ENCODE data around the gene RHBDF1. TPM values are rescaled to one million over a fixed set of nuclear protein-coding genes. Genes with fewer than 3 reads are reported as not detected.
"Not testable (repeated sequence)": the region's sequence is repeated elsewhere in the genome, so short reads cannot be mapped to it uniquely, and the experiment has no call there.

Gene RHBDF1
- total and polyA plus RNA-seq, 2 donors from 2014 or later, result 12.0 to 33.1 TPM

- Histone ChIP-seq H3K36me3 (ENCODE audit: control insufficient read depth in 2 of 3, insufficient read depth in 3 of 3, low read length in 3 of 3) (no peaks in the 10 kb centered on the region), H3K27ac (ENCODE audit: low read depth in 2 of 2, low read length in 2 of 2) (no peak overlapping the region), H3K4me1 (ENCODE audit: control insufficient read depth in 2 of 3, insufficient read depth in 2 of 3, low read depth in 1 of 3, low read length in 3 of 3) (no peaks in the 10 kb centered on the region), H3K27me3 (ENCODE audit: control insufficient read depth, insufficient read depth, low read length) (no peaks in the 10 kb centered on the region), H3K9me3 (ENCODE audit: control insufficient read depth in 2 of 3, insufficient read depth in 1 of 3, low read length in 3 of 3) (no peaks in the 10 kb centered on the region), H3K4me3 (ENCODE audit: low read length in 3 of 3) (no peak overlapping the region), H3K9ac (ENCODE audit: low read length in 3 of 3) (no peak overlapping the region)
- intact Hi-C loops (cut with DNase I), result no loop called here
- DNase-seq, result peak in 2 of 5 donors; percentile 29 to 84
- no peak for FAIRE-seq
- no peak for TF ChIP-seq CTCF (IDR thresholded peaks at IDR 0.05; ENCODE audit: borderline replicate concordance, extremely low read depth, insufficient read depth)
These were observed 33.2 kb downstream of the RHBDF1 start for GRCh38 chr16:38941-39892.

GRCh38 chr16:38206-38605 lies 34.2 kb downstream of the RHBDF1 start:
- DNase-seq; H3K36me3 ChIP-seq (ENCODE audit: control insufficient read depth in 2 of 3, insufficient read depth in 3 of 3, low read length in 3 of 3); H3K9ac ChIP-seq (ENCODE audit: low read length in 3 of 3); H3K4me1 ChIP-seq (ENCODE audit: control insufficient read depth in 2 of 3, insufficient read depth in 2 of 3, low read depth in 1 of 3, low read length in 3 of 3); H3K4me3 ChIP-seq (ENCODE audit: low read length in 3 of 3); FAIRE-seq; H3K27ac ChIP-seq (ENCODE audit: low read depth in 2 of 2, low read length in 2 of 2); H3K27me3 ChIP-seq (ENCODE audit: control insufficient read depth, insufficient read depth, low read length); intact Hi-C loops (cut with DNase I); H3K9me3 ChIP-seq (ENCODE audit: control insufficient read depth in 2 of 3, insufficient read depth in 1 of 3, low read length in 3 of 3): not testable (repeated sequence)

GRCh38 chr16:37511-37910 lies 34.9 kb downstream of the RHBDF1 start:
- H3K27ac ChIP-seq (ENCODE audit: low read depth in 2 of 2, low read length in 2 of 2), result no peak overlapping the region
- no peak overlapping the region for H3K4me3 ChIP-seq (ENCODE audit: low read length in 3 of 3)
- H3K9ac ChIP-seq (ENCODE audit: low read length in 3 of 3), result no peak overlapping the region
- H3K4me1 ChIP-seq (ENCODE audit: control insufficient read depth in 2 of 3, insufficient read depth in 2 of 3, low read depth in 1 of 3, low read length in 3 of 3), result no peaks in the 10 kb centered on the region
- H3K36me3 ChIP-seq (ENCODE audit: control insufficient read depth in 2 of 3, insufficient read depth in 3 of 3, low read length in 3 of 3), result no peaks in the 10 kb centered on the region
- DNase-seq (no peak), FAIRE-seq (no peak)
- TF ChIP-seq CTCF (IDR thresholded peaks at IDR 0.05; ENCODE audit: borderline replicate concordance, extremely low read depth, insufficient read depth), result no peak
- H3K27me3 ChIP-seq (ENCODE audit: control insufficient read depth, insufficient read depth, low read length), result no peaks in the 10 kb centered on the region
- intact Hi-C loops (cut with DNase I), result no loop called here
- H3K9me3 ChIP-seq (ENCODE audit: control insufficient read depth in 2 of 3, insufficient read depth in 1 of 3, low read length in 3 of 3), result no peaks in the 10 kb centered on the region

GRCh38 chr16:36336-36984 lies 36.0 kb downstream of the RHBDF1 start:
- Histone ChIP-seq H3K4me3 (ENCODE audit: low read length in 3 of 3) (no peak overlapping the region), H3K9me3 (ENCODE audit: control insufficient read depth in 2 of 3, insufficient read depth in 1 of 3, low read length in 3 of 3) (no peaks in the 10 kb centered on the region), H3K36me3 (ENCODE audit: control insufficient read depth in 2 of 3, insufficient read depth in 3 of 3, low read length in 3 of 3) (no peaks in the 10 kb centered on the region), H3K4me1 (ENCODE audit: control insufficient read depth in 2 of 3, insufficient read depth in 2 of 3, low read depth in 1 of 3, low read length in 3 of 3) (no peaks in the 10 kb centered on the region), H3K27ac (ENCODE audit: low read depth in 2 of 2, low read length in 2 of 2) (no peak overlapping the region), H3K27me3 (ENCODE audit: control insufficient read depth, insufficient read depth, low read length) (no peaks in the 10 kb centered on the region), H3K9ac (ENCODE audit: low read length in 3 of 3) (no peak overlapping the region)
- no peak for TF ChIP-seq CTCF (IDR thresholded peaks at IDR 0.05; ENCODE audit: borderline replicate concordance, extremely low read depth, insufficient read depth)
- DNase-seq, result peak in 1 of 5 donors; percentile 28
- intact Hi-C loops (cut with DNase I), result no loop called here
- no peak for FAIRE-seq

Data from kidney (tissue), 14 donors.